Measurements from ENCODE around the gene GRPEL2. TPM values are rescaled to one million over a fixed set of nuclear protein-coding genes. Genes with fewer than 3 reads are reported as not detected.
"Not testable (repeated sequence)": the region's sequence is repeated elsewhere in the genome, so short reads cannot be mapped to it uniquely, and the experiment has no call there.

Gene GRPEL2
- total RNA-seq, 1 donor from 2014 or later: 37.8 TPM

DNA sequence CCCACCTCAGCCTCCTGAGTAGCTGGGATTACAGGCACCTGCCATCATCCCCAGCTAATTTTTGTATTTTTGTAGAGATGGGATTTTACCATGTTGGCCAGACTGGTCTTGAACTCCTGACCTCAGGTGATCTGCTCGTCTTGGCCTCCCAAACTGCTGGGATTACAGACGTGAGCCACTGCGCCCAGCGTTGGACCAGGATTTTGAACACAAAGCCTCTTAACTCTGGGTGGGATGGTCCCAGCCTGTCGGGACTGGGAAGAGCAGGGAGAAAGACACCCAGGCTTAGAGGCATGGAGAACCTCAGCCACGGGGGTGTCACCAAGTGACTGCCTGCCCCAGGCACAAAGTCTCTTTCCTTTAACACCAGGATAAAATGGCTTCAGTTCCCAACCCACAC is 45.8 kb downstream of the GRPEL2 start:
- intact Hi-C loops (cut with micrococcal nuclease): not testable (repeated sequence)

DNA sequence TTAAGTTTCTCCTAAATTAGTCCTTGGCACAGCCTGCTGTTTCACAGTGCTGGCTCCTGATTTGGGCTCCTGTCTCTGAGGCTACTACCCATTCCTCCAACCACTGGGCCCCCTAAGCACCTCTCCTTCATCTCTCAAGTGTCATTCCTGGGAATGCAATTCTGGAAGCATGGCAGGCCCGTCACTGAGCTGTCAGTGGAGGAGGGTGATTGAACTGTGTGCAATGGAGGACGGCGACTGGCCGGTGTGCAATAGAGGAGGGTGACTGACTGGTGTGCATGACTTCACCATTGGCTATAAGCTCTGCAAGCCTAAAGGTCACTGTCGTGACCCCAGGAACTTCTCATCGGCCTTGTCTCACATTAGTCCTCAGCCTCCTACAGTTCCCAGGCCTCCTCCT is 46.2 kb downstream of the GRPEL2 start:
- intact Hi-C loops (cut with micrococcal nuclease): no loop called here

DNA sequence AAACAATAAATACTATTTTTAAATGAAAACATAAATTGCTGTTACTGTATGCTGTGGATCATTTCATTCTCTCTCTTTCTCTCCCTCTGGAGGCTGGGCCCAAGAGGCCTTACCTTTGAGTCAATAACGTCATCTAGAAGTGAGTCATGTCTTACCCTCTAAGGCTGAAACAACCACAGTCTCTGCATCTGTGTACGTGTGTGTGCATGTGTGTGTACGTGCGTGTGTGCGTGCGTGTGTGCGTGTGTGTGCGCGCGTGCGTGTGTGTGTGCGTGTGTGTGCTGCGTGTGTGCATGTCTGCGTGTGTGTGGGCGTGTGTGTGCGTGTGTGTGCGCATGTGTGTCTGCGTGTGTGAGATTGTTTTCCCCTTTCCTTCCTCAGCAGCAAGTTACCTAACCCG is 47.4 kb downstream of the GRPEL2 start:
- intact Hi-C loops (cut with micrococcal nuclease): no loop called here

DNA sequence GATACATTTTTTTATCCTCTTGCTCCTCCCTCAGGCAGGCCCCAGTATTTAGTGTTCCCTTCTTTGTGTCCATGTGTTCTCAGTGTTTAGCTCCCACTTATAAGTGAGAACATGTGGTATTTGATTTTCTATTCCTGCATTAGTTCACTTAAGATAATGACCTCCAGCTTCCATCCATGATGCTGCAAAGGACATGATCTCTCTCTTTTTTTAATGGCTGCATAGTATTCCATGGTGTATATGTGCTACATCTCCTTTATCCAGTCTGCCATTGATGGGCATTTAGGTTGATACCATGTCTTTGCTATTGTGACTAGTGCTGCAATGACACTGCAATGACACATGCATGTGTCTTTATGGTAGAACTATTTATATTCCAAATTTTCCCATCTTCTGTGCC is 49.7 kb downstream of the GRPEL2 start:
- intact Hi-C loops (cut with micrococcal nuclease): not testable (repeated sequence)

DNA sequence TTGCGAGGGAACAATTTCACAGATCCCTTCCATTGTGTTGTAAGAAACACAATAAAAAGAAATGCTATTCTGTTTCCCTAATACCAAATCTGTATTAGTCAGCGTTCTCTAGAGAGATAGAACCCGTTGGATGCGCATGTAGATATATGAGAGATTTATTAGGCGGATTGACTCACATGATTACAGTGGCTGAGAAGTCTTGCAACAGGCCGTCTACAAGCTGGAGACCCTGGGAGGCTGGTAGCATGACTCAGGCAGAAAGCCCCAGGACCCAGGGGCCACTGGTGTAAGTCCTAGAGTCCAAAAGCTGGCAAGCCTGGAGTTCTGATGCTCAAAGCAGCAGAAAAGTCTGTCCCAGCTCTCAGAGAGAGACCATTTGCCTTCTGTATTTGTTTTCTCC is 52.2 kb downstream of the GRPEL2 start:
- intact Hi-C loops (cut with micrococcal nuclease): no loop called here

DNA sequence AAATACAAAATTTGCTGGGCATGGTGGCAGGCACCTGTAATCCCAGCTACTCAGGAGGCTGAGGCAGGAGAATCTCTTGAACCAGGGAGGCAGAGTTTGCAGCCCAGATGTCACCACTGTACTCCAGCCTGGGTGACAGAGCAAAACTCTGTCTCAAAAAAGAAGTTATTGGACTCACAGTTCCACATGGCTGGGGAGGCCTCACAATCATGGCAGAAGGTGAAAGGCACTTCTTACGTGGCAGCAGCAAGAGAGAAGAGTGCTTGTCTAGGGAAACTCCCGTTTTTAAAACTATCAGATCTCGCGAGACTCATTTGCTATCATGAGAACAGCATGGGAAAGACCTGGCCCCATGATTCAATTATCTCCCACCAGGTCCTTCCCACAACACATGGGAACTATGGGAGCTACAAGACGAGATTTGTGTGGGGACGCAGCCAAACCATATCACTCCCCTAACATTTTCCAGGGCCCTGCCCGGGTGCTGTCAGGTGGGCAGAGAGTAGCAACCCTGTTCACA is 53.5 kb downstream of the GRPEL2 start:
- intact Hi-C loops (cut with micrococcal nuclease): not testable (repeated sequence)

DNA sequence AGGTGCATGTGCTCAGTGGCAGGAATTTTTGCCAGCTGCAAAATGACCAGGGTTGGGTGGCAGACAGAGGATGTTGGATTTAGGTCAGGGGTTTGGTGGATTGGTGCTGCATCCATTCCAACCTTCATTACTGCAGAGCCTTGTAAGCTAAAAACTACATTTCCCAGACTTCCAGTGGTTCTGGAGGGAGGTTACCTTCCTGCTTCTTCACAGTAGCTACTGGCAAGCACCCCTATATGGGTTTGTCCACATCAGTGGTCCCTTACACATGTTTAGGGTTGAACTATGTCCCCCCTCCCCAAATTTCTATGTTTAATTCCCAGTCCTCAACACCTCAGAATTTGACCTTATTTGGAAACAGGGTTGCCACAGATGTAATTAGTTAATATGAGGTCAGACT is 54.5 kb downstream of the GRPEL2 start:
- intact Hi-C loops (cut with micrococcal nuclease): no loop called here

DNA sequence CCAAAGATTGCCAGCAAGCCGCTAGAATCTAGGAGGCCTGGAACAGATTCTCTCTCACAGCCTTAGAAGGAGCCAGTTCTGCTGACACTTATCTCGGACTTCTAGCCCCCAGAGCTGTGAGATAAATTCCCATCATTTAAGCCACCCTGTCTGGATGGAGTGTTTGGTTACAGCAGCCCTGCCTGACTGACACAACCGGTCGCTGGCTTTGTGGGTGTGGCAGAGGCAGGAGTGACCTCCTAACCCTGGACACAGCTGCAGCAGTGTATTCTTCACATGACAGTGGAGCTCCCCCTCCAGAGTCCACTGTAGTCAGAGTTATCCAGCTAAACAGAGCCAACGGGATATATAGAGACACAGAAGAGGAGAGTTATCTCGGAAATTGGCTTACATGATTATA is 55.0 kb downstream of the GRPEL2 start:
- intact Hi-C loops (cut with micrococcal nuclease): no loop called here

DNA sequence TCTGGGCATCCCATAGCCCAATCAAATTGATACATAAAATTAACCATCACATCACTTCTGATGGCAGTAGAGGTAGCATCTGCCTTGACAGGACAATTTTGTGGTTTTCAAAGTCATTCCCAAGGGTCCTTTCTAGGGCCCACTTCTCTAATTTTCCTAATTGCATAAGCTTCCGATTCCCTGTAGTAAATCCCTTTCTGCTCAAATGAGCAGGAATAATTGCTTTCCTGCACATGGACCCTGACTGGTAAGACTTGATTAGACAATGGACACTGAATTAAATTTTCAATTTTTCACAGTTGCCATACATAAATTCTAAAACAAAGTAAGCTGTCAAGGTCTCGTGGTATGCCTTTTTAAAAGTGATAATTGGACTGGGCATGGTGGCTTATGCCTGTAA is 55.8 kb downstream of the GRPEL2 start:
- intact Hi-C loops (cut with micrococcal nuclease): no loop called here

DNA sequence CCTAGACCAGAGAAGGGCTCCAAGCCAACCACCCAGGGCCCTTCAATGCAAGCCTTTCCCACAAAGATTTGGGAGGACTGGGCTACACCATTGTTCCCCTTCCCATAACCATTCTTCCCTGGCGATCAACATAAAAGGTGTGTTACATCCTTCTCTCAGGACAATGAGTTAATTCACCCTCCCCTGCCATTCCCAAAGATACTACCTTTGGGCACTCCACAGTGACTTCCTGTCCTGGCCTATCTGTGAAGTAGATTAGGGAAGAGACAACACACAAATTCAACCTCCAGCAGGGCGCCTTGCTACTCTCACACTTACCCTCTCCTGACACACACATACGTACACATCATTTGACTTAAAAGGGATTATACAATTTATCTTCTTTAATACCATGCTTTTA is 57.0 kb downstream of the GRPEL2 start:
- intact Hi-C loops (cut with micrococcal nuclease): no loop called here

Other genes starting within 250 kb of the GRPEL2 start
- not detected in 2 replicates for gene ABLIM3, start 204.0 kb upstream of the GRPEL2 start, total RNA-seq
- gene AFAP1L1, start 73.6 kb upstream of the GRPEL2 start, total RNA-seq: not detected in 2 replicates
- gene PCYOX1L, start 12.5 kb downstream of the GRPEL2 start, total RNA-seq: 31.1 and 31.2 TPM in 2 replicates
- not detected in 2 replicates for gene IL17B, start 33.8 kb downstream of the GRPEL2 start, total RNA-seq
- 171 and 172 TPM in 2 replicates for gene CSNK1A1, start 205.9 kb downstream of the GRPEL2 start, total RNA-seq
- gene ARHGEF37, start 236.0 kb downstream of the GRPEL2 start, total RNA-seq: 0.68 and 0.80 TPM in 2 replicates

Data from T-helper 2 cell treated with Interferon-gamma antibody and Interleukin-4, amounts not matched to agents 100 ng/mL and 5 ng/mL, for 36 hours (primary cell).